B cell (primary cell): ENCODE data around the gene TSHZ3. TPM values are rescaled to one million over a fixed set of nuclear protein-coding genes. Genes with fewer than 3 reads are reported as not detected.

Source experiments
- ATAC-seq: fragments of 200-7000 bp; cut with Tn5 transposase; one replicate; pipeline ENCODE4 v1.10.0; 2021; ENCODE audit warnings: low read depth, mild to moderate bottlenecking, moderate number of reproducible peaks, moderate library complexity
- CTCF ChIA-PET: fragments of 350-600 bp; sonication (Branson Sonifier 250); formaldehyde crosslinking; loops from one replicate; lab custom pipeline; 2021; ENCODE audit warnings: antibody characterized with exemption, inconsistent platforms; lab: Charles Lee
- POLR2A ChIA-PET: fragments of 350-600 bp; sonication (Branson Sonifier 250); formaldehyde crosslinking; loops from one replicate; lab custom pipeline; 2021; ENCODE audit warnings: antibody characterized with exemption; lab: Charles Lee
- DNase-seq: peaks from one replicate; pipeline ENCODE4 v3.0.0; 2013
- H2AFZ ChIP-seq: 2 replicates; pipeline ENCODE4 v1.6.1; 2012; ENCODE audit warnings: mild to moderate bottlenecking, low read depth, low read length; ENCODE audit not compliant: insufficient read depth, poor library complexity, severe bottlenecking
- H3K27ac ChIP-seq, 2 donors: 1 replicate in 1 of 2; 2 replicates in 1 of 2; pipeline ENCODE4 v1.5.1; 2012 to 2013; ENCODE audit warnings: low read length in 2 of 2, mild to moderate bottlenecking in 2 of 2, moderate library complexity in 1 of 2
- H3K27me3 ChIP-seq, 4 experiments: fragments of 200-600 bp in 1 of 4; sonication (generic) in 1 of 4; replicated peaks in 1 of 4; 1 replicate in 2 of 4; 2 replicates in 2 of 4; pipeline versions ENCODE4 v1.6.1 to v1.7.0; 2013 to 2016; ENCODE audit warnings: low read length in 3 of 4, mild to moderate bottlenecking in 2 of 4, mixed read lengths in 1 of 4, moderate library complexity in 1 of 4; ENCODE audit not compliant: insufficient read depth in 4 of 4, control insufficient read depth in 3 of 4; ENCODE audit errors: control extremely low read depth in 1 of 4
- H3K36me3 ChIP-seq, 2 experiments: replicated peaks in 1 of 2; 1 replicate in 1 of 2; 2 replicates in 1 of 2; pipeline versions ENCODE4 v1.6.1 to v1.7.1; 2013; ENCODE audit warnings: low read length in 1 of 2; ENCODE audit not compliant: insufficient read depth in 2 of 2, control insufficient read depth in 1 of 2; ENCODE audit errors: control extremely low read depth in 1 of 2, extremely low read depth in 1 of 2
- H3K4me1 ChIP-seq, 2 donors: fragments of 200-600 bp in 1 of 2; sonication (generic) in 1 of 2; 1 replicate in 1 of 2; 2 replicates in 1 of 2; pipeline versions ENCODE4 v1.5.1 to v1.6.1; 2013 to 2017; ENCODE audit warnings: low read length in 2 of 2; ENCODE audit not compliant: control insufficient read depth in 2 of 2, insufficient read depth in 2 of 2
- H3K4me2 ChIP-seq: replicated peaks from 2 replicates; pipeline ENCODE3; 2012; ENCODE audit warnings: mild to moderate bottlenecking, low read depth, low read length; ENCODE audit not compliant: poor library complexity, severe bottlenecking
- H3K4me3 ChIP-seq, 5 experiments: fragments of 200-600 bp in 1 of 5; sonication (generic) in 1 of 5; 1 replicate in 3 of 5; 2 replicates in 2 of 5; pipeline versions ENCODE4 v1.5.1 to v1.7.0; 2011 to 2016; ENCODE audit warnings: low read length in 4 of 5, mild to moderate bottlenecking in 4 of 5, low read depth in 2 of 5, control low read depth in 1 of 5, moderate library complexity in 1 of 5; ENCODE audit not compliant: insufficient read depth in 1 of 5; ENCODE audit errors: control extremely low read depth in 1 of 5, extremely low read depth in 1 of 5
- H3K79me2 ChIP-seq: fragments of 200-600 bp; sonication (generic); one replicate; pipeline ENCODE4 v1.6.0; 2016; ENCODE audit warnings: low read length; ENCODE audit not compliant: control insufficient read depth, insufficient read depth
- H3K9ac ChIP-seq: fragments of 200-600 bp; sonication (generic); 2 replicates; pipeline ENCODE4 v1.6.1; 2017; ENCODE audit warnings: mild to moderate bottlenecking, low read length, moderate library complexity
- H3K9me3 ChIP-seq, 3 donors: one replicate each; pipeline versions ENCODE4 v1.6.1 to v1.7.1; 2013; ENCODE audit warnings: low read length in 2 of 3; ENCODE audit not compliant: control insufficient read depth in 2 of 3, insufficient read depth in 1 of 3; ENCODE audit errors: control extremely low read depth in 1 of 3
- H4K20me1 ChIP-seq: 2 replicates; pipeline ENCODE4 v1.6.0; 2012; ENCODE audit warnings: mild to moderate bottlenecking, low read length; ENCODE audit not compliant: insufficient read depth, control insufficient read depth, poor library complexity, severe bottlenecking
- H3K27ac Mint-ChIP-seq: one replicate; pipeline ENCODE4 v1.8.0; 2021; ENCODE audit warnings: mixed read lengths
- H3K27me3 Mint-ChIP-seq: one replicate; pipeline ENCODE4 v1.8.0; 2021; ENCODE audit warnings: mixed read lengths
- H3K4me1 Mint-ChIP-seq: one replicate; pipeline ENCODE4 v1.8.0; 2021; ENCODE audit warnings: mixed read lengths
- H3K4me3 Mint-ChIP-seq: one replicate; pipeline ENCODE4 v1.8.0; 2021; ENCODE audit warnings: mixed read lengths
- H3K9me3 Mint-ChIP-seq: one replicate; pipeline ENCODE4 v1.8.0; 2022; ENCODE audit warnings: mixed read lengths; ENCODE audit not compliant: insufficient read depth
- CTCF ChIP-seq: fragments of 200-600 bp; IDR thresholded peaks from one replicate; pipeline ENCODE4 v1.8.0; 2022; ENCODE audit warnings: antibody characterized with exemption, mild to moderate bottlenecking
- EZH2 ChIP-seq: IDR thresholded peaks from 2 replicates; pipeline ENCODE4 v1.6.1; 2012; ENCODE audit warnings: borderline replicate concordance, low read depth, mild to moderate bottlenecking, moderate library complexity, low read length; ENCODE audit not compliant: insufficient read depth, poor library complexity, severe bottlenecking
- WGBS: methylation state at CpG from one replicate; pipeline ENCODE4 v1.1.5; 2013; ENCODE audit warnings: missing lambda C conversion rate; ENCODE audit not compliant: insufficient coverage; 5-methylcytosine and 5-hydroxymethylcytosine counted together
- intact Hi-C: fragments of 100-400 bp; cut with micrococcal nuclease; formaldehyde crosslinking; loops from one replicate; pipeline ENCODE4 v1.10.0; 2022
- polyA plus RNA-seq: library from polyadenylated mRNA; depleted of rRNA; stranded (reverse); fragments of >200 nt; gene quantifications from 2 replicates; pipeline ENCODE4 v1.2.3, GENCODE V29; 2012
- total RNA-seq, 2 donors: library from RNA; stranded (reverse); fragments of 120-200 nt in 1 of 2; gene quantifications; 1 replicate in 1 of 2; 2 replicates in 1 of 2; pipeline versions ENCODE4 v1.2.3 to v1.2.4, GENCODE V29; 2013 to 2022

The TSHZ3 gene
- total and polyA plus RNA-seq, 2 donors (not counting 1 experiment from before 2014, with no cell fraction given) = 0.03 to 0.34 TPM

- ATAC-seq = no peak
- no peak for DNase-seq
- H3K4me1 Mint-ChIP-seq = peaks cover 4% of the 10 kb centered on the region
- no peak for TF ChIP-seq CTCF
- TF ChIP-seq EZH2 = no peak
- no peaks in the 10 kb centered on the region for H3K79me2 ChIP-seq
- 98% methylated on average over 7 of the region's 12 CpGs for WGBS
- intact Hi-C loops = no loop called here
- no peaks in the 10 kb centered on the region for H3K9me3 Mint-ChIP-seq
- no peak overlapping the region for H3K9ac ChIP-seq
- no peak overlapping the region for H3K4me2 ChIP-seq
- H3K27me3 Mint-ChIP-seq = peaks cover 18% of the 10 kb centered on the region
- no peak overlapping the region for H3K4me3 Mint-ChIP-seq
- POLR2A ChIA-PET = no interaction called here
- H3K27ac Mint-ChIP-seq = no peak overlapping the region
- no peaks in the 10 kb centered on the region for H3K36me3 ChIP-seq
- H3K4me3 ChIP-seq = no peak overlapping the region
- H3K4me1 ChIP-seq = peaks cover 0 to 7% of the 10 kb centered on the region in 2 donors
- no peak overlapping the region for H2AFZ ChIP-seq
- no peak overlapping the region for H3K27ac ChIP-seq
- H4K20me1 ChIP-seq = no peaks in the 10 kb centered on the region
- H3K27me3 ChIP-seq = peaks cover 0 to 13% (median 3%) of the 10 kb centered on the region in 4 experiments
- H3K9me3 ChIP-seq = peaks cover 0 to 8% (median 0%) of the 10 kb centered on the region in 3 donors
- CTCF ChIA-PET = no interaction called here
Measured at GRCh38 chr19:31334849-31335624, 14.2 kb downstream of the TSHZ3 start.

GRCh38 chr19:31334101-31334848 is 15.0 kb downstream of the TSHZ3 start:
- H3K4me1 ChIP-seq = peaks cover 0 to under 1% of the 10 kb centered on the region in 2 donors
- no peak for DNase-seq
- ChIA-PET POLR2A (no interaction called here), CTCF (no interaction called here)
- Mint-ChIP-seq H3K4me3 (no peak overlapping the region), H3K27me3 (peaks cover 14% of the 10 kb centered on the region), H3K4me1 (no peaks in the 10 kb centered on the region), H3K9me3 (peaks cover 3% of the 10 kb centered on the region), H3K27ac (no peak overlapping the region)
- H2AFZ ChIP-seq = no peak overlapping the region
- H3K36me3 ChIP-seq = no peaks in the 10 kb centered on the region
- H4K20me1 ChIP-seq = no peaks in the 10 kb centered on the region
- no peak overlapping the region for H3K27ac ChIP-seq
- H3K9ac ChIP-seq = no peak overlapping the region
- WGBS = 100% methylated on average over 1 of the region's 7 CpGs
- H3K4me2 ChIP-seq = no peak overlapping the region
- intact Hi-C loops = no loop called here
- H3K4me3 ChIP-seq = no peak overlapping the region
- H3K79me2 ChIP-seq = no peaks in the 10 kb centered on the region
- ATAC-seq = no peak
- TF ChIP-seq EZH2 (no peak), CTCF (no peak)
- H3K9me3 ChIP-seq = peaks cover 0 to 8% (median 0%) of the 10 kb centered on the region in 3 donors
- H3K27me3 ChIP-seq = peaks cover 0 to 6% (median under 1%) of the 10 kb centered on the region in 4 experiments
